GM21576 (cell line): ENCODE data around the gene OTUB1.
A peak's percentile ranks its signal among the peaks of the same experiment; 100 is the strongest.

ENCODE experiments used
- ATAC-seq: cut with Tn5 transposase; IDR thresholded peaks from one replicate; pipeline ENCODE4 v1.9.1; 2021; ENCODE audit warnings: mild to moderate bottlenecking, moderate library complexity; ENCODE audit not compliant: unreplicated experiment

OTUB1 gene

DNA sequence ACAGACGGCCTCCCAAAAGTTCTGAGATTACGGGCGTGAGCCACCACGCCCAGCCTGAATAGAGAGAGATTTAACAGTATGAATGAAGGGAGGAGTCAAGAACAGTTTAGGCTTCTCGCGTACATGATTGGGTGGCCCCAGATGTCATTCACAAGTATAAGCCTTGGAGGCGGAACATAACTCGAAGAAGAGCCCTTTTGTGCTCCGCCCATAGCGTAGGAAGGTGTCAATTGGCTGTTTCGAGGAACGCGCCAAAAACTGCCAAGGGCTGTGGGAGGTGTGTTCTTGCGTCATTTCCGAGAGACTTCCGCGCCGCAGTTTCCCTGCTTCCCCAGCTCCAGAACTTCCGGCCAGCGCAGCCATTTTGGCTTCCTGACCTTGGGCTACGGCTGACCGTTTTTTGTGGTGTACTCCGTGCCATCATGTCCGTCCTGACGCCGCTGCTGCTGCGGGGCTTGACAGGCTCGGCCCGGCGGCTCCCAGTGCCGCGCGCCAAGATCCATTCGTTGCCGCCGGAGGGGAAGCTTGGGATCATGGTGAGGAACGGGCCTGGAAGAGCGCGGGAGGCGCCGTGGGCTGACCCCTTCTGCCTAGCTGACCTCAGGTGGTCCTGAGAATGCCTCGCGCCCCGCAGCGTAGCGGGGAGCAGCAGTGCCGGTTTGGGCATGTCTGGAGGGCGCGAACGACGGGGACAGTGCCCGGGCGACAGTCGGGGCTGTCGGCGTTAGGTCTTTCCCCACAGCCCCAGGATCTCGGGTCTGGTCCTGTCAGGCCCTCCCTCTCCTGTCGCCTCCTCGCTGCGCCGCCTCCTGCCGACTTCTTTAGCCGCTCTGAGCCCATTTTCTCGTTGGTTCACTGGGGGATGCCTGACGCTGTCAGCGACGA lies 11.7 kb upstream of the OTUB1 start, which contains the start of gene COX8A:
COX8A (plus strand) TSS at position 362 of the 885 bp plus-strand sequence; CDS start at position 423, 61 bp downstream.
- peak; percentile 97 for ATAC-seq

DNA sequence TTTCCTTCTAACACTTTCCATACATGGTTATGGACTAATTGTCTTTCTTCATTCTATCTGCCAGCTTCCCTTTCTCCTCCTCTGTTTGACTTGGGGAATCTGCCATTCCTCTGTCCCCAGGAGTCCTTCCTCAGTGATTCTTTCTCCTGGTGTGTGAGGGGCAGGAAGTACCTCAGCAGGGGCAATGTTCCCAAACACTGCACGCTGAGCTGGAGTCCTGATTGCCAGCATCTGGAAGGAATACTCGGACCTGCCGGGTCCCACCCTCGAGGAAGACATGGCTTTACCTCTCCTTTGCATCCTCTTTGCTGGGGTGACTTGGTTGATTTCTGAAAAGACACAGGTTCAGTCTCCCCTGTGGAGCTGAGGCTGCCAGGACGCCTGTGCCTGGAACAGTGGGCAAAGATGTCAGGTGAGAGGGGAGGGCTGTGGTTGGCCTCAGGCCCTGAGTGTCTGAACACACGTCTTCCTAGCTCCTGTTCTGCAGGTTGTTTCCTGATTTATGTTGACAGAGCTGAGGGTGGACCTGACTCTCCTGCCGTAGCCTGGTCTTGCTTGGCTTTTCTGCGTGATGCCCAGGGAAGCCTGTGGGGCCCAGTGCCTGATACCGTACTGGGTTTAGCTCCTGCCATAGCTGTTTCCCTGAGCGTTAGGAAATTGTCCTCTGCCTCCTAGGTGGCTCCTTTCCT lies 7.5 kb upstream of the OTUB1 start:
- ATAC-seq: no peak

DNA sequence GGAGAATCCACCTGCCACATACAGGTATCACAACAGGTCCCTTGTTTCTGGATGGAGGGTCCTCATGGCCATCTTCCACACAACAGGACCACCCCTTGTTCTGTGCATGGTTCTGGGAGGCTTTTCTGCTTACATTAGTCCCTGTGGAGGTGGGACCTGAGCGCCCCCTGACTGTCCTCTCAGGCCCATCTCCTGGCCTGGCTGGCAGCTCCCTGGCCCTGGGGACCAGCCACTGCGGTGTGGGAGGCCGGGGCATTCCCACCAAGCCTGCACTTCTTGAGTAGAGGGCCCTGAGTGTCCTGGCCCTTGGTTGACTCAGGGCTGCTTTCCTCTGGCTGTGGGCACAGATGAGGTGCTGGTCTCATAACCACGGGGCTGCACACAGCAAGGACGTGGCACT lies 6.8 kb upstream of the OTUB1 start:
- ATAC-seq: no peak

- no peak for ATAC-seq
Observed at GRCh38 chr11:63985812-63986155, 454 bp upstream of the OTUB1 start.

- ATAC-seq: no peak
Observed at GRCh38 chr11:63986932-63987513, 785 bp downstream of the OTUB1 start.

- ATAC-seq: no peak
Observed at GRCh38 chr11:63991558-63991957, 5.3 kb downstream of the OTUB1 start.

DNA sequence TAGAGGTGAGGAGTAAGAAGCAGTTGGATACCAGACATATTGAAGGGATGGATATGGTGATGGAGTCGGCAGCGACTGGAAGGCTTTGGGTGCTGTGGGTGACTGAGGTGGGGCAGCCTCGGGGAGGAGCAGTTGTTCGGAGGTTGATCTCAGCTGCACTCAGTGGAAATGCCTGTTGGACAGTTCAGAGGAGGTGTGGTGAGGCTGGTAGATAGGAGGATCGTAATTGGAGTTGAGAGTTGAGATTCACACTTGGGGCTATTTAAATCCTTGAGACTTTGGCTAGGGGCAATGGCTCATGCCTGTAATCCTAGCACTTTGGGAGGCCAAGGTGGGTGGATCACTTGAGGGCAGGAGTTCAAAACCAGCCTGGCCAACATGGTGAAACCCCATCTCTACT lies 6.9 kb downstream of the OTUB1 start:
- no peak for ATAC-seq

GRCh38 chr11:63993993-63994392 lies 7.8 kb downstream of the OTUB1 start:
- no peak for ATAC-seq

DNA sequence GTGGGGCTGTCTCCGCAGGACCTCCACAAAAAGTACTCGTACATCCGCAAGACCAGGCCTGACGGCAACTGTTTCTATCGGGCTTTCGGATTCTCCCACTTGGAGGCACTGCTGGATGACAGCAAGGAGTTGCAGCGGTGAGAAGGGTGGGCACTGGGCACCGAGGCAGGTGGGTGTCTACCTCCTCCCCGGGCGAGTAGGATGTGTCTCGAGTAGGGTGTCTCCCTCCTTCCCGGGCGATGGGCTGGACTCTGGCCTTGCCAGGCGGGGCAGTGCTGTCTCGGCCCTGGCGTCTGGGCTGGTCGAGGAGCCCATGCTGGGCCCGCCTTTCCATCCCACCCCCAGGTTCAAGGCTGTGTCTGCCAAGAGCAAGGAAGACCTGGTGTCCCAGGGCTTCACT lies 10.3 kb downstream of the OTUB1 start:
- ATAC-seq: no peak

- ATAC-seq: no peak
Observed at GRCh38 chr11:63997104-63997700, 11.0 kb downstream of the OTUB1 start.

DNA sequence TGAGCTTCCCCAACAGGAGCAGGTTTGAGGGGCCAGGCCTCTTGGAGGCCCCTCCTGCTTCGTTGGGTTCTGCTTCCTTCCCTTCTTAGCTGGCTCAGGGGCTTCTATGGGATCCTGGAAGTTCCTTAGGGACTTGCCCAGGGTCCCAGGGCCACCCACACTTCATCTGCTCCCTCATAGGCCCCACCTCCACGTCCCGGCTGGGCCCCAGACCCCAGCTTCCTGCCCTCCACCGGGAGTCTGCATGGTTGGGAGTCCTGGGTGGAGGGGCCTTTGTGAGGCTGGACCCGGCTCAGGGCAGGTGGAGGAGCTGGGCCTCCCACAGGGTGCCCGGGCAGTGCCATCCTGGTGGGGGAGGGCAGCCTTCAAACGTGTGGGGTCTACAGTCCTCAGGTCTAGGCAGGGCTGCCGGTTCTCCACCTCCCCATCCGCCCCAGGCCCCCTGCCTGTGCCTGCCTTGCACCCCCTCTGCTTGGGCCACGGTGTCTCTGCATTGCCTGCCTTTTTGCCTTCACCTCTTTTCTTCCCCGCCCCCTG lies 11.6 kb downstream of the OTUB1 start:
- no peak for ATAC-seq

DNA sequence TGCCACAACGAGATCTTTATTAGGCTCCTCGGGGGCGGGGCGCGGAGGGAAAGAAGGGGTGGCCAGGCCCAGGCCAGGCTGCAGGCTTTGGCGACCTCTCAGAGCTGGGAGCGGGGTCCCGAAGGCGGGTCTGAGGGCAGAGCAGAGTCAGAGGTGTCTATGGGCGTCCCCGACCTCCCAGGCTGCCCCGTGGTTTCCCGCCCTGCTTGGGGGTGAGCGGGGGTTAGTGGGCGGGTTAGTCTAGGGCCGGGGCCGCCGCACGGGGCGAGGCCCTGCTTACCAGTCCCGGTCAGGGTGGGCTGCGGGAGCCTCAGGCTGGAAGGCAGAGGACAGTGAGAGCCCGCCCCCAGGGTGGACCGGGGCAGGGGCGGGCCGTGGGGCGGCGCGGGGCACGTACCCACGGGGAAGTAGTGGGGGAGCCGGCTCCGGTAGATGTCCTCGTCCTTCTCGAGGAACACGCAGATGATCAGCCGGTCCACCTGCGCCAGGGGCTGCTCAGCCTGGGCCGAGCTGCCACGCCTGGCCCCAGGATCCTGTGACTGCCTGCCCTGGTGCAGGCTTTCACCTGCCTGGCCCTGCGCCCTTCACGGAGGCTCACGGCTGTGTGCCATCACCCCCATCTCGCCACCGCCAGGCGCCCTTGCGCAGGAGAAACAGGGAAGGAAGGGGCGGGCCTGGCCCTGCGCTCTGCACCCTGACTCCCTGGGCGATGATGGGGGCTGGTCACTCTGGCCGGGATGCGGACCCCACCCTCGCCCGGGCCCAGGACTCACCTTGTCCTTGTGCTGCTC lies 12.5 kb downstream of the OTUB1 start:
- ATAC-seq: no peak

- no peak for ATAC-seq
Observed at GRCh38 chr11:63999349-64000025, 13.2 kb downstream of the OTUB1 start.

GRCh38 chr11:64000026-64000739 lies 13.9 kb downstream of the OTUB1 start:
- no peak for ATAC-seq

DNA sequence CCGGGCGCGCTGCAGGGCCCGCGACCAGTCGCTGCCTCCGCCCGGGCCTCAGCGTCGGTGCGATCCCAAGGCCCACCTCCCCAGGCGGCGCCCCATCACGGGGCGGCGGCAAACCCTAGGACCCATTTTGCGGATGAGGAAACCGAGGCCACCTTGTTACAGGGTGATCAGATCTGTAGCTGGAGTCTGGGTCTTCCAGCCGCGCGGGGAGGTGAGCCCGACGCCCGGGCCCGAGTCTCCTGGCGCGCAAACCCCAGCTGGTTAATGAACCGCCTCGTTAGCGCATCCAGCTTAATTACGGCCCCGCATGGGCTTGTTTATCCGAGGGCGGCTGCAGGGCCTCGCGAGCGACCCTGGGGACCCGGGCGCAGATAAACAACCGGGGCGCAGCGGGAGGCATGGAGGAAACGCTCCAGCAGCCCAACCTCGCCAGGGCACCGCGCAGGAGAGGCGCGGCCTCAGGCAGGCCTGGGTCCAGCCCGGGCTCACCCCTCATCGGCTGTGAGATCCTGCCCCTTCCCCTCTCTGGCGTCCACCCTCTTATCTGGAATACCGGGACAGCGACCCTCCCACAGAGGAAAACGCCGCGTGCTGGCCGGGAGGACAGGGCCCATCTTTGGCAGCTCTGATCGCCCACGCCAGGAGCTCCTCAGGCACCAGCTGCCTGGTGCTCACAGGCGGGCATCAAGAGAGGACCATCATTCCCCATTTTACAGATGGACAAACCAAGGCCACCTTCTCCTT lies 14.7 kb downstream of the OTUB1 start:
- ATAC-seq: no peak

GRCh38 chr11:64001484-64002420 lies 15.5 kb downstream of the OTUB1 start:
- no peak for ATAC-seq

- ATAC-seq: no peak
Observed at GRCh38 chr11:64003807-64004589, 17.8 kb downstream of the OTUB1 start.
